Measurements from ENCODE around the gene TMEM255A. TPM values are rescaled to one million over a fixed set of nuclear protein-coding genes. Genes with fewer than 3 reads are reported as not detected.

TMEM255A gene
- total RNA-seq, 2 experiments from 2014 or later, result not detected

DNA sequence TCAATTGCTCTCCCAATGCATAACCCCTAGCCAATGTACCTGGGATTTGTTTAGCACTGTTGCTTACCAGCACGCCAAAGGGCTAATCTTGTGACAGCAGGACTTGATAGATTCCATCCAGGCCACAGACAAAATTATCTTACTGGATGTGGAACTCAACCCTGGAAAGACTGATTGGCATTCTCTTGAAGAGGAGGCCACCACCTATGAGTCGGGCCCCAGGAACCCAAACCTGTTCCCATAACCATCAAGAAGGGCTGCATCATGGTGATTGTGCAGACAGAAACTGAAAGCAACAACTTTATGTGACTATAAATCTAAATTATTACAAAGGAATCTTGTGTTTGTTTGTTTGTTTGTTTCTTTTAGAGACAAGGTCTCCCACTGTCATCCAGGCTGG lies 19.9 kb upstream of the TMEM255A start:
- H3K4me1 ChIP-seq (ENCODE audit: insufficient read depth, low read length, poor library complexity, severe bottlenecking), result no peaks in the 10 kb centered on the region
- H2AFZ ChIP-seq (ENCODE audit: low read length), result no peak overlapping the region
- no peak for DNase-seq (ENCODE audit: low spot score)
- no peaks in the 10 kb centered on the region for H3K36me3 ChIP-seq (ENCODE audit: insufficient read depth, low read length)
- intact Hi-C loops (cut with micrococcal nuclease; ENCODE audit: unreplicated experiment), result no loop called here
- H3K27ac ChIP-seq (ENCODE audit: low read depth, low read length, poor library complexity, severe bottlenecking), result no peak overlapping the region
- H3K4me2 ChIP-seq (ENCODE audit: low read length), result no peak overlapping the region
- H3K9me2 ChIP-seq (ENCODE audit: insufficient read depth, low read length), result no peaks in the 10 kb centered on the region
- H3K4me3 ChIP-seq (ENCODE audit: low read depth, low read length, poor library complexity, severe bottlenecking), result no peak overlapping the region
- no TSS peak for BruUV-seq (replicated peaks)
- POLR2A ChIA-PET, result no interaction called here
- CTCF ChIA-PET (ENCODE audit: unreplicated experiment), result no interaction called here
- H4K20me1 ChIP-seq (ENCODE audit: insufficient read depth, low read length), result no peaks in the 10 kb centered on the region
- H3K9me3 ChIP-seq (ENCODE audit: low read length), result no peaks in the 10 kb centered on the region
- no peak for TF ChIP-seq EZH2phosphoT487 (IDR thresholded peaks at IDR 0.05; ENCODE audit: borderline replicate concordance, low read depth, low read length)
- TF ChIP-seq CTCF (conservative IDR thresholded peaks at IDR 0.05; ENCODE audit: low read length), result no peak
- no peaks in the 10 kb centered on the region for H3K79me2 ChIP-seq (ENCODE audit: insufficient read depth, low read depth, low read length)

GRCh38 chrX:120321520-120322281 lies 10.4 kb upstream of the TMEM255A start:
- no peaks in the 10 kb centered on the region for H3K79me2 ChIP-seq (ENCODE audit: insufficient read depth, low read depth, low read length)
- no peak overlapping the region for H3K4me2 ChIP-seq (ENCODE audit: low read length)
- TF ChIP-seq CTCF (conservative IDR thresholded peaks at IDR 0.05; ENCODE audit: low read length) (no peak), EZH2phosphoT487 (IDR thresholded peaks at IDR 0.05; ENCODE audit: borderline replicate concordance, low read depth, low read length) (no peak)
- CTCF ChIA-PET (ENCODE audit: unreplicated experiment), result no interaction called here
- no TSS peak for BruUV-seq (replicated peaks)
- no peak overlapping the region for H2AFZ ChIP-seq (ENCODE audit: low read length)
- H3K4me3 ChIP-seq (ENCODE audit: low read depth, low read length, poor library complexity, severe bottlenecking), result no peak overlapping the region
- H3K9me3 ChIP-seq (ENCODE audit: low read length), result no peaks in the 10 kb centered on the region
- DNase-seq (ENCODE audit: low spot score), result no peak
- no peak overlapping the region for H3K27ac ChIP-seq (ENCODE audit: low read depth, low read length, poor library complexity, severe bottlenecking)
- no peaks in the 10 kb centered on the region for H3K9me2 ChIP-seq (ENCODE audit: insufficient read depth, low read length)
- no peaks in the 10 kb centered on the region for H3K36me3 ChIP-seq (ENCODE audit: insufficient read depth, low read length)
- H3K4me1 ChIP-seq (ENCODE audit: insufficient read depth, low read length, poor library complexity, severe bottlenecking), result no peaks in the 10 kb centered on the region
- POLR2A ChIA-PET, result interaction anchor here (0.5 kb wide), 1 partner anchor 56 kb away, joined by 3 read pairs; no protein-coding TSS in a partner anchor
- intact Hi-C loops (cut with micrococcal nuclease; ENCODE audit: unreplicated experiment), result no loop called here
- H4K20me1 ChIP-seq (ENCODE audit: insufficient read depth, low read length), result no peaks in the 10 kb centered on the region

- intact Hi-C loops (cut with micrococcal nuclease; ENCODE audit: unreplicated experiment), result loop anchor here (10.0 kb wide), 1 partner anchor 466 kb away; no protein-coding TSS in a partner anchor
- H3K4me2 ChIP-seq (ENCODE audit: low read length), result no peak overlapping the region
- no peak overlapping the region for H3K4me3 ChIP-seq (ENCODE audit: low read depth, low read length, poor library complexity, severe bottlenecking)
- BruUV-seq (replicated peaks), result no TSS peak
- H3K79me2 ChIP-seq (ENCODE audit: insufficient read depth, low read depth, low read length), result no peaks in the 10 kb centered on the region
- H3K27ac ChIP-seq (ENCODE audit: low read depth, low read length, poor library complexity, severe bottlenecking), result no peak overlapping the region
- H3K9me2 ChIP-seq (ENCODE audit: insufficient read depth, low read length), result no peaks in the 10 kb centered on the region
- no peak for DNase-seq (ENCODE audit: low spot score)
- POLR2A ChIA-PET, result interaction anchor here (1.5 kb wide), 1 partner anchor 22 kb away, joined by 4 read pairs; no protein-coding TSS in a partner anchor
- H4K20me1 ChIP-seq (ENCODE audit: insufficient read depth, low read length), result no peaks in the 10 kb centered on the region
- no peaks in the 10 kb centered on the region for H3K9me3 ChIP-seq (ENCODE audit: low read length)
- no peak for TF ChIP-seq CTCF (conservative IDR thresholded peaks at IDR 0.05; ENCODE audit: low read length)
- no peak for TF ChIP-seq EZH2phosphoT487 (IDR thresholded peaks at IDR 0.05; ENCODE audit: borderline replicate concordance, low read depth, low read length)
- no peaks in the 10 kb centered on the region for H3K36me3 ChIP-seq (ENCODE audit: insufficient read depth, low read length)
- H2AFZ ChIP-seq (ENCODE audit: low read length), result no peak overlapping the region
- H3K4me1 ChIP-seq (ENCODE audit: insufficient read depth, low read length, poor library complexity, severe bottlenecking), result no peaks in the 10 kb centered on the region
- CTCF ChIA-PET (ENCODE audit: unreplicated experiment), result no interaction called here
Measured at GRCh38 chrX:120318411-120318810, 7.2 kb upstream of the TMEM255A start.

Data from OCI-LY7 (cell line).